ENCODE measurements around the gene EPHB1. TPM values are rescaled to one million over a fixed set of nuclear protein-coding genes. Genes with fewer than 3 reads are reported as not detected.

The EPHB1 gene
- total RNA-seq, 1 donor from 2014 or later: 3.0 TPM

DNA sequence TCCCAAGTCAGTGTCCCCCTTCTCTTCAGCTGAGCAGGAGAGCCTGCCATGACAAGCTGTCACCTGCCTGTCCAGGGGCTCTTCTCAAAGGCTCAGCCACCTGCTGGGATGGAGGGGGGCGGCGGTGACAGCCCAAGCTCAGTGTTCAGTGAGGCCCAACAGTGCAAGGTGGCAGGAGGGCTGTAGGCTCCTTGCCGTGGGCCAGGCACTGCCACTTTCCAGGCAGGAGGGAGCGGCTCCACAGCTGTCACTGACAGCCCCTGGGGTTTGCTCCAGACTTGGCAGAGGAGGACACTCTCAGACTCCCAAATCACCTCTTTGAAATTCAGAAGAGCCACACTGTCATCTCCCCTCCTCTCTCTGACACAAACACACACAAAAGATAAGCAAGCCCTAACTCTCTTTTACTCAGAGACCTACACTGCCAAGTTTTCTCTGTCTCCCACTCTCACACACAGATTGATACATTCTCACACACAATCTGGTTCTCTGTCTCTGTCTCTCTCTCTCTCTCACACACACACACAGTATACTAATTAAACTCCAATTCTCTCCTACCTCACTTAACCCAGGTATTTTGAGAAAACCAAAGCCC, 443.3 kb downstream of the EPHB1 start:
- intact Hi-C loops (cut with DNase I): no loop called here
- Histone ChIP-seq H3K4me1 (no peaks in the 10 kb centered on the region), H3K4me3 (no peak overlapping the region), H3K27ac (no peak overlapping the region), H3K36me3 (no peaks in the 10 kb centered on the region), H3K27me3 (ENCODE audit: low read depth) (no peaks in the 10 kb centered on the region), H3K9me3 (no peaks in the 10 kb centered on the region)
- ATAC-seq: no peak
- no peak for DNase-seq
- TF ChIP-seq, protein P1, sequence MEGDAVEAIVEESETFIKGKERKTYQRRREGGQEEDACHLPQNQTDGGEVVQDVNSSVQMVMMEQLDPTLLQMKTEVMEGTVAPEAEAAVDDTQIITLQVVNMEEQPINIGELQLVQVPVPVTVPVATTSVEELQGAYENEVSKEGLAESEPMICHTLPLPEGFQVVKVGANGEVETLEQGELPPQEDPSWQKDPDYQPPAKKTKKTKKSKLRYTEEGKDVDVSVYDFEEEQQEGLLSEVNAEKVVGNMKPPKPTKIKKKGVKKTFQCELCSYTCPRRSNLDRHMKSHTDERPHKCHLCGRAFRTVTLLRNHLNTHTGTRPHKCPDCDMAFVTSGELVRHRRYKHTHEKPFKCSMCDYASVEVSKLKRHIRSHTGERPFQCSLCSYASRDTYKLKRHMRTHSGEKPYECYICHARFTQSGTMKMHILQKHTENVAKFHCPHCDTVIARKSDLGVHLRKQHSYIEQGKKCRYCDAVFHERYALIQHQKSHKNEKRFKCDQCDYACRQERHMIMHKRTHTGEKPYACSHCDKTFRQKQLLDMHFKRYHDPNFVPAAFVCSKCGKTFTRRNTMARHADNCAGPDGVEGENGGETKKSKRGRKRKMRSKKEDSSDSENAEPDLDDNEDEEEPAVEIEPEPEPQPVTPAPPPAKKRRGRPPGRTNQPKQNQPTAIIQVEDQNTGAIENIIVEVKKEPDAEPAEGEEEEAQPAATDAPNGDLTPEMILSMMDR (IDR thresholded peaks at IDR 0.05): no peak

- H3K9me3 ChIP-seq: no peaks in the 10 kb centered on the region
- ATAC-seq: no peak
- no peak overlapping the region for H3K4me3 ChIP-seq
- DNase-seq: no peak
- H3K36me3 ChIP-seq: no peaks in the 10 kb centered on the region
- intact Hi-C loops (cut with DNase I): no loop called here
- no peaks in the 10 kb centered on the region for H3K4me1 ChIP-seq
- H3K27ac ChIP-seq: no peak overlapping the region
- no peaks in the 10 kb centered on the region for H3K27me3 ChIP-seq (ENCODE audit: low read depth)
- TF ChIP-seq, protein P1 (IDR thresholded peaks at IDR 0.05): no peak
Observed at GRCh38 chr3:135238871-135239614, 444.0 kb downstream of the EPHB1 start.

- Histone ChIP-seq H3K4me3 (no peak overlapping the region), H3K9me3 (no peaks in the 10 kb centered on the region), H3K27ac (no peak overlapping the region), H3K36me3 (no peaks in the 10 kb centered on the region), H3K4me1 (no peaks in the 10 kb centered on the region), H3K27me3 (ENCODE audit: low read depth) (no peaks in the 10 kb centered on the region)
- ATAC-seq: no peak
- intact Hi-C loops (cut with DNase I): no loop called here
- TF ChIP-seq, protein P1 (IDR thresholded peaks at IDR 0.05): no peak
- DNase-seq: no peak
Observed at GRCh38 chr3:135239615-135239884, 444.5 kb downstream of the EPHB1 start.

GRCh38 chr3:135240426-135240825, 445.4 kb downstream of the EPHB1 start:
- Histone ChIP-seq H3K27ac (no peak overlapping the region), H3K4me3 (no peak overlapping the region), H3K4me1 (no peaks in the 10 kb centered on the region), H3K27me3 (ENCODE audit: low read depth) (no peaks in the 10 kb centered on the region), H3K36me3 (no peaks in the 10 kb centered on the region), H3K9me3 (no peaks in the 10 kb centered on the region)
- no peak for ATAC-seq
- TF ChIP-seq, protein P1 (IDR thresholded peaks at IDR 0.05): no peak
- no peak for DNase-seq
- intact Hi-C loops (cut with DNase I): no loop called here

DNA sequence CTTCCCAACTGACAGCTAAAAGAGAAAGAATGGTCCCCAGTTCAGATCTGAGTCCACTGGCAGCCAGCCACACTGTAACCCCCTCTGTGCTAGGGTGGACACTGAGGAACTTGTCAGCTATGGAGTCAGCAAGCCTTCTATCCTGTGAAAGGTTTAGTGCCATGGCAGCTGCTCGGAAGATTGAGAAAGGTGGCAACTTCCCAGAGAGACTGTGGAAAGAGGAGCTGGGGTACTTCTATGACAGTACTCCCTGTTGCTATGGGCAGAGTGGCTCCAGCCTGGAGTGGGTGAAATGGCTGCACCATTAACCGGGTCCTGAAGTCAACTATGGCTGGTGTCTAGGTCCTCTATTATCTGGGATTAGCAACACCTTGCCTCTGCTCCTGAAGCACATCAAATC, 447.2 kb downstream of the EPHB1 start:
- TF ChIP-seq, protein P1 (IDR thresholded peaks at IDR 0.05): no peak
- H3K27ac ChIP-seq: no peak overlapping the region
- no peak overlapping the region for H3K4me3 ChIP-seq
- no peaks in the 10 kb centered on the region for H3K9me3 ChIP-seq
- DNase-seq (no peak), ATAC-seq (no peak)
- no peaks in the 10 kb centered on the region for H3K4me1 ChIP-seq
- H3K27me3 ChIP-seq (ENCODE audit: low read depth): no peaks in the 10 kb centered on the region
- intact Hi-C loops (cut with DNase I): no loop called here
- H3K36me3 ChIP-seq: no peaks in the 10 kb centered on the region

Data from lower lobe of right lung (tissue), 2 donors.